Activated naive CD8-positive, alpha-beta T cell treated with anti-CD3 and anti-CD28 coated beads, Interleukin-2, amount 50 U/mL, for 24 hours (primary cell): ENCODE data around the gene IQUB.
"Not testable (repeated sequence)": the region's sequence is repeated elsewhere in the genome, so short reads cannot be mapped to it uniquely, and the experiment has no call there.

Source experiments
- ATAC-seq: fragments of 150-1000 bp; cut with Tn5 transposase; one replicate; pipeline ENCODE4 v1.10.0; 2021
- DNase-seq: peaks from one replicate; pipeline ENCODE4 v3.0.0; 2021
- H3K27ac Mint-ChIP-seq: one replicate; pipeline ENCODE4 v1.8.0; 2021; ENCODE audit warnings: mild to moderate bottlenecking, mixed read lengths
- H3K27me3 Mint-ChIP-seq: one replicate; pipeline ENCODE4 v1.8.0; 2021; ENCODE audit warnings: mixed read lengths
- H3K36me3 Mint-ChIP-seq: one replicate; pipeline ENCODE4 v1.8.0; 2021; ENCODE audit warnings: low read depth, mixed read lengths
- H3K4me1 Mint-ChIP-seq: one replicate; pipeline ENCODE4 v1.8.0; 2021; ENCODE audit warnings: mixed read lengths
- H3K4me3 Mint-ChIP-seq: one replicate; pipeline ENCODE4 v1.8.0; 2021; ENCODE audit warnings: mild to moderate bottlenecking, moderate library complexity, mixed read lengths
- H3K9me3 Mint-ChIP-seq: one replicate; pipeline ENCODE4 v1.8.0; 2021; ENCODE audit warnings: mixed read lengths

IQUB gene

DNA sequence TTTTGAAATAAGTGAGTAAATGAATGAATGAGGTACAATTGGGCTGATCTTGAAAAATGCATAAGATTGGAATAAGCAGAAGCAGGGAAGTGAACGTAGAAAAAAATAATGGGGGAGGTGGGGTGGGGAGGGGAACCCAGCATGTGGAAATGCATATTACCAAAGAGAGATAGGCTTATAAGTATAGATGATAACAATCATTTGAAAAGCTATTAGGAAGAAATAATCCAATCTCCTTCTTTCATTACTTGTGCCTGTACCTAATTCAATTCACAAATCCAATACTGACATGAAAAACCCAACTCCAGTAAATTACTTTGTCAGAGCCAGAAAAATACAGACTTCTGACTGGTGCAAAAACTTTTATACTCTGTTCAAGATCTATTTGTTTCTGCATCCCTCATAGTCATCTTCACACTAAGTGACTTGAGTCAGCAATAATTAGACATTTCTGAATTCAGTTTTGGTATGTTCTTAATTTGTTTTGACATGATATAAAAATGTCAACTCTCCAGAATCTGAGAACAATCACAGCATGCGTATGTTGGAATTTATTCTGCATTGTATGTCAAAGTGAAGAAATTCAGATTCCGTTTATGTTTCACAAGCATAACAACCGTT lies 99.2 kb downstream of the IQUB start:
- no peaks in the 10 kb centered on the region for H3K9me3 Mint-ChIP-seq
- H3K36me3 Mint-ChIP-seq, result no peaks in the 10 kb centered on the region
- H3K27me3 Mint-ChIP-seq, result no peaks in the 10 kb centered on the region
- H3K4me3 Mint-ChIP-seq, result no peak overlapping the region
- no peak for ATAC-seq
- H3K27ac Mint-ChIP-seq, result no peak overlapping the region
- no peak for DNase-seq
- no peaks in the 10 kb centered on the region for H3K4me1 Mint-ChIP-seq

GRCh38 chr7:123433665-123434064 lies 100.7 kb downstream of the IQUB start:
- Mint-ChIP-seq H3K4me3 (no peak overlapping the region), H3K36me3 (no peaks in the 10 kb centered on the region), H3K27me3 (no peaks in the 10 kb centered on the region), H3K4me1 (no peaks in the 10 kb centered on the region), H3K27ac (no peak overlapping the region), H3K9me3 (no peaks in the 10 kb centered on the region)
- DNase-seq (no peak), ATAC-seq (no peak)

DNA sequence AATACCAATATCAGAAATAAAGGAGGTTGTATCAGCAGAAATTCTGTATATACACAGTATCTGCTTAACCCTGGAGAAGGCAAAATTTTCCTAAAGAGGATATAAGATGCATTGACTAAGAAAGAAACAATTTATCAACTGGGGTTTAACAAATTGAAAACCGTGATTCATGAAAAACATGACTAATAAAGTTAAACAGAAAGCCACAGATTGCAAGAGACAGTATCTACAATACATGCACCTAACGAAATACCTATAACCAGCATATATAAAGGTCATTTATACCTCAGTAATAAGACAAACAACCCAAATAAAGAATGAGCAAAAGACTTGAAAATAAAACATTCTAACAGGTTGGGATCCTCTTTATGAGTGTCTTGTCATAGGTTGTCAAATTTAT lies 101.8 kb downstream of the IQUB start:
- no peak for DNase-seq
- H3K27me3 Mint-ChIP-seq, result no peaks in the 10 kb centered on the region
- no peaks in the 10 kb centered on the region for H3K4me1 Mint-ChIP-seq
- no peaks in the 10 kb centered on the region for H3K36me3 Mint-ChIP-seq
- ATAC-seq, result no peak
- H3K27ac Mint-ChIP-seq, result no peak overlapping the region
- no peak overlapping the region for H3K4me3 Mint-ChIP-seq
- H3K9me3 Mint-ChIP-seq, result peaks cover 4% of the 10 kb centered on the region

- no peaks in the 10 kb centered on the region for H3K27me3 Mint-ChIP-seq
- DNase-seq, result no peak
These were observed 103.2 kb downstream of the IQUB start for GRCh38 chr7:123431075-123431614.

DNA sequence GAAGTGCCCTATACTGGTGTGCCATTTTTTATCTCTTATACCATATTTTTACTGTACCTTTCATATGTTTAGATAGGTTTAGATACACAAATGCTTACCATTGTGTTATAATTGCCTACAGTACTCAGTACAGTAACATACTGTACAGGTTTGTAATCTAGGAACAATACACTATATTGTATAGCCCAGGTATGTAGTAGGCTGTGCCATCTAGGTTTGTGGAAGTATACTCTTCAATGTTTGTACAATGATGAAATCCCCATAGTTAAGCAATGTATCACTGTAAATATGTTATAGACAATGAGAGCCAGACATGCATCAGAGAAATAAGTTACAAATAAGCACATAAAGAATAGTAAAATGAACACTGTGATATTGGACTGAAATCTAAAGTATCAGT lies 109.1 kb downstream of the IQUB start:
- H3K27me3 Mint-ChIP-seq, result no peaks in the 10 kb centered on the region
- H3K36me3 Mint-ChIP-seq, result no peaks in the 10 kb centered on the region
- H3K27ac Mint-ChIP-seq, result no peak overlapping the region
- DNase-seq (no peak), ATAC-seq (no peak)
- no peaks in the 10 kb centered on the region for H3K4me1 Mint-ChIP-seq
- H3K9me3 Mint-ChIP-seq, result peaks cover 17% of the 10 kb centered on the region
- no peak overlapping the region for H3K4me3 Mint-ChIP-seq

More at GRCh38 chr7:123431075-123431614, 103.2 kb downstream of the IQUB start:
- H3K4me1 Mint-ChIP-seq, result no peaks in the 10 kb centered on the region
- ATAC-seq, result no peak
- no peaks in the 10 kb centered on the region for H3K36me3 Mint-ChIP-seq
- no peak overlapping the region for H3K27ac Mint-ChIP-seq
- peaks cover 4% of the 10 kb centered on the region for H3K9me3 Mint-ChIP-seq
- H3K4me3 Mint-ChIP-seq, result no peak overlapping the region

GRCh38 chr7:123424463-123424862 lies 109.9 kb downstream of the IQUB start:
- Mint-ChIP-seq H3K4me3 (no peak overlapping the region), H3K27me3 (no peaks in the 10 kb centered on the region), H3K9me3 (peaks cover 17% of the 10 kb centered on the region), H3K27ac (no peak overlapping the region), H3K4me1 (no peaks in the 10 kb centered on the region), H3K36me3 (no peaks in the 10 kb centered on the region)
- ATAC-seq (no peak), DNase-seq (no peak)

DNA sequence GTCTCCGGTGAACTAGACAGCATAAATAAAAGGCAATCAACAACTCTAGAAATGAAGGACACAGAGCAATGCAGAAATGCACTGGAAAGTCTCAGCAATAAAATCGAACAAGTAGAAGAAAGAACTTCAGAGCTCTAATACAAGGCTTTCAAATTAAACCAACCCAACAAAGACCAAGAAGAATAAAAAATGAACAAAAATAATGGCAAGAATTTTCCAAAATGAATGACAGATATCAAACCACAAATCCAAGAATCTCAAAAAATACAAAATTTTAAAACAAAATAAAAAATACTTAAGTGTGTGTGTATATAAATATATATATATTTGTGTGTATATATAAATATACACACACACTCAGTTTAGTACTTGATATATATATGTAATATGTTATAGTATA lies 110.8 kb downstream of the IQUB start:
- Mint-ChIP-seq H3K4me1 (no peaks in the 10 kb centered on the region), H3K9me3 (peaks cover 17% of the 10 kb centered on the region)
- no peak for DNase-seq

GRCh38 chr7:123417580-123417979 lies 116.8 kb downstream of the IQUB start:
- no peak for DNase-seq
- no peak for ATAC-seq
- Mint-ChIP-seq H3K4me1 (no peaks in the 10 kb centered on the region), H3K36me3 (no peaks in the 10 kb centered on the region), H3K27me3 (no peaks in the 10 kb centered on the region), H3K4me3 (no peak overlapping the region), H3K9me3 (peaks cover 14% of the 10 kb centered on the region), H3K27ac (no peak overlapping the region)

More for the DNA sequence above, 110.8 kb downstream of the IQUB start:
- H3K27me3 Mint-ChIP-seq, result no peaks in the 10 kb centered on the region
- ATAC-seq, result no peak
- no peak overlapping the region for H3K27ac Mint-ChIP-seq
- no peak overlapping the region for H3K4me3 Mint-ChIP-seq
- no peaks in the 10 kb centered on the region for H3K36me3 Mint-ChIP-seq

DNA sequence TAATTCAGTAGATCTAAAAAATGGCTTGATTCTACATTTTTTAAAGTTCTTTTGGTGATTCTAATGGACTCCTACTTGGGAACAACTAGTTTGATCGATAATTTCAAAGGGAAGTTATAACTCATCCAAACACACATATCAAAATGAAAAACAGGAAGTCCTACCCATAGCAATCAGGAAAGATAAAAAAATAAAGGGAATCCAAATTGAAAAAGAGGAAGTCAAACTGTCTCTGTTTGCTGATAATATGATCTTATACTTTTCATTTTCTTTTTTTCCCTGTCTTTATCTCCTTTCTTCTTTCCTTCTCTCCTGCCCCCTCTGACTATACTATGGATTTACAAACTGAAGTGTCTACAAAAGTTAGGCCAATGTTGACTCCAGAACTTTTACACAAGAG lies 118.8 kb downstream of the IQUB start:
- H3K27ac Mint-ChIP-seq, result no peak overlapping the region
- H3K4me3 Mint-ChIP-seq, result no peak overlapping the region
- DNase-seq (no peak), ATAC-seq (no peak)
- no peaks in the 10 kb centered on the region for H3K4me1 Mint-ChIP-seq
- peaks cover 14% of the 10 kb centered on the region for H3K9me3 Mint-ChIP-seq
- H3K36me3 Mint-ChIP-seq, result no peaks in the 10 kb centered on the region
- H3K27me3 Mint-ChIP-seq, result no peaks in the 10 kb centered on the region

- Mint-ChIP-seq H3K4me3 (no peak overlapping the region), H3K27ac (no peak overlapping the region), H3K9me3 (no peaks in the 10 kb centered on the region), H3K36me3 (no peaks in the 10 kb centered on the region), H3K4me1 (no peaks in the 10 kb centered on the region), H3K27me3 (no peaks in the 10 kb centered on the region)
- ATAC-seq (no peak), DNase-seq (no peak)
These were observed 124.0 kb downstream of the IQUB start for GRCh38 chr7:123410273-123410904.

DNA sequence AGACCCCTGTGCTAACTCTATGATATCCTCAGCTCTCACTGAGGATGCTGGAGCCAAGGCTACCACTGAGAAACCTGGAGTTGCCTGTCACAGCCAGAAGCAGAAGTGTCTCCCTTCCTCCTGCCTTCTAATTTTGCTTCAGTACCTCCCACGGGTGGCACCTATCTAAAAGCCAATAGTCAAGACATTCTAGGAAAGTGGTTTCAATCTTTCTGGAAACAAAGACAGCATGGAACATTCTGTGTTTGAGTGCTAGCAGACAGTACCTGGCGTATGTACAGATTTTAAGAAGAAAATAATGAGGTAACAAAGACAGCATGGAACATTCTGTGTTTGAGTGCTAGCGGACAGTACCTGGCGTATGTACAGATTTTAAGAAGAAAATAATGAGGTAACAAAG lies 126.4 kb downstream of the IQUB start:
- not testable (repeated sequence) for H3K4me1 Mint-ChIP-seq, H3K9me3 Mint-ChIP-seq, H3K36me3 Mint-ChIP-seq, H3K27me3 Mint-ChIP-seq, H3K27ac Mint-ChIP-seq, H3K4me3 Mint-ChIP-seq, ATAC-seq, DNase-seq
